ENCODE data around the gene STK39. TPM values are rescaled to one million over a fixed set of nuclear protein-coding genes. Genes with fewer than 3 reads are reported as not detected.

The STK39 gene
- total RNA-seq, 1 donor from 2014 or later = 28.2 TPM

GRCh38 chr2:168058675-168059074 is 188.7 kb downstream of the STK39 start:
- H3K27ac Mint-ChIP-seq (ENCODE audit: unreplicated experiment) = no peak overlapping the region
- no peak for DNase-seq (ENCODE audit: low read depth, low spot score)
- H3K9me3 Mint-ChIP-seq = no peaks in the 10 kb centered on the region
- H3K4me3 Mint-ChIP-seq = no peak overlapping the region
- H3K4me1 Mint-ChIP-seq = peaks cover 30% of the 10 kb centered on the region
- H3K36me3 Mint-ChIP-seq (ENCODE audit: low read depth) = peaks cover 16% of the 10 kb centered on the region
- no peak for TF ChIP-seq CTCF (conservative IDR thresholded peaks at IDR 0.05)
- H3K27me3 Mint-ChIP-seq (ENCODE audit: low read depth) = no peaks in the 10 kb centered on the region

GRCh38 chr2:168056242-168056787 is 191.1 kb downstream of the STK39 start:
- Mint-ChIP-seq H3K27ac (ENCODE audit: unreplicated experiment) (no peak overlapping the region), H3K9me3 (no peaks in the 10 kb centered on the region), H3K27me3 (ENCODE audit: low read depth) (no peaks in the 10 kb centered on the region), H3K4me3 (no peak overlapping the region), H3K36me3 (ENCODE audit: low read depth) (peaks cover 7% of the 10 kb centered on the region), H3K4me1 (peaks cover 18% of the 10 kb centered on the region)
- DNase-seq (ENCODE audit: low read depth, low spot score) = no peak
- no peak for TF ChIP-seq CTCF (conservative IDR thresholded peaks at IDR 0.05)

- H3K27ac Mint-ChIP-seq (ENCODE audit: unreplicated experiment) = peak overlapping the region; percentile 14
- DNase-seq (ENCODE audit: low read depth, low spot score) = no peak
- no peak overlapping the region for H3K4me3 Mint-ChIP-seq
Measured at GRCh38 chr2:168054657-168055056, 192.7 kb downstream of the STK39 start.

GRCh38 chr2:168053676-168054075 is 193.7 kb downstream of the STK39 start:
- H3K4me3 Mint-ChIP-seq = no peak overlapping the region
- H3K27ac Mint-ChIP-seq (ENCODE audit: unreplicated experiment) = no peak overlapping the region
- H3K36me3 Mint-ChIP-seq (ENCODE audit: low read depth) = peaks cover 2% of the 10 kb centered on the region
- no peaks in the 10 kb centered on the region for H3K27me3 Mint-ChIP-seq (ENCODE audit: low read depth)
- peaks cover 11% of the 10 kb centered on the region for H3K4me1 Mint-ChIP-seq
- no peaks in the 10 kb centered on the region for H3K9me3 Mint-ChIP-seq
- TF ChIP-seq CTCF (conservative IDR thresholded peaks at IDR 0.05) = no peak
- no peak for DNase-seq (ENCODE audit: low read depth, low spot score)

More at GRCh38 chr2:168054657-168055056, 192.7 kb downstream of the STK39 start:
- Mint-ChIP-seq H3K36me3 (ENCODE audit: low read depth) (peaks cover 1% of the 10 kb centered on the region), H3K27me3 (ENCODE audit: low read depth) (no peaks in the 10 kb centered on the region), H3K4me1 (peaks cover 11% of the 10 kb centered on the region), H3K9me3 (no peaks in the 10 kb centered on the region)
- TF ChIP-seq CTCF (conservative IDR thresholded peaks at IDR 0.05) = no peak

- no peak for TF ChIP-seq CTCF (conservative IDR thresholded peaks at IDR 0.05)
Measured at GRCh38 chr2:168052773-168053172, 194.6 kb downstream of the STK39 start.

More at GRCh38 chr2:168052773-168053172, 194.6 kb downstream of the STK39 start:
- no peak for DNase-seq (ENCODE audit: low read depth, low spot score)
- H3K4me1 Mint-ChIP-seq = peaks cover 11% of the 10 kb centered on the region
- H3K9me3 Mint-ChIP-seq = no peaks in the 10 kb centered on the region
- H3K27me3 Mint-ChIP-seq (ENCODE audit: low read depth) = no peaks in the 10 kb centered on the region
- H3K27ac Mint-ChIP-seq (ENCODE audit: unreplicated experiment) = no peak overlapping the region
- H3K36me3 Mint-ChIP-seq (ENCODE audit: low read depth) = peaks cover 2% of the 10 kb centered on the region
- H3K4me3 Mint-ChIP-seq = no peak overlapping the region

Data from neural crest cell (in vitro differentiated cells).